Keratinocyte (primary cell): Measurements from ENCODE around the gene C1orf167.

ENCODE experiments used
- EZH2 ChIP-seq: IDR thresholded peaks from one replicate; pipeline ENCODE4 v1.6.1; 2012; ENCODE audit warnings: inconsistent platforms, mild to moderate bottlenecking, low read length, moderate library complexity
- TF ChIP-seq, protein P1 (sequence below), 3 experiments: IDR thresholded peaks in 1 of 3; conservative IDR thresholded peaks in 1 of 3; optimal IDR thresholded peaks in 1 of 3; 2 replicates in 2 of 3; 3 replicates in 1 of 3; pipeline versions ENCODE3 to v1.5.1; 2011; ENCODE audit warnings: low read length in 3 of 3, mild to moderate bottlenecking in 3 of 3, moderate library complexity in 2 of 3, control low read depth in 1 of 3, inconsistent platforms in 1 of 3; ENCODE audit not compliant: insufficient read depth in 2 of 3; ENCODE audit errors: extremely low read depth in 1 of 3

DNA sequence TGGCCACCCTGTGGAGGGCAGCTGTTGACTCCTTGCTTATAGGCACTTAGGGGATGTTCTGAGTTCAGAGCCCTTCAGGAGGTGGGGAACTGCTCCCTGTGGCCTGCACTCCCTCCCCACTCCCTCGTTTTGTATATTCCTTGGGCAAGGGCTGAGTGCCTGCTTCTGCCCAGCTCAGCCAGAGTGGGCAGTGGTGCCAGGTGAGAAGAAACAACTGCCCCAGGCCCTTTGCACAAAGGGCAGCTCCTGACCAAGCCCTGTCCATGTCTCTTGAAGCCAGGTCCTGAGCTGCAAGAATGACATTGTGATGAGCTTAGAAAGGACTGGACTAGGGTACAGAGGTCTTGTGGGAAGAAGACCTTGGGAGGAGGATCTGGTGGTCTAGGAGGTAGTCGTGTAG lies 23.9 kb upstream of the C1orf167 start:
- TF ChIP-seq, protein P1, sequence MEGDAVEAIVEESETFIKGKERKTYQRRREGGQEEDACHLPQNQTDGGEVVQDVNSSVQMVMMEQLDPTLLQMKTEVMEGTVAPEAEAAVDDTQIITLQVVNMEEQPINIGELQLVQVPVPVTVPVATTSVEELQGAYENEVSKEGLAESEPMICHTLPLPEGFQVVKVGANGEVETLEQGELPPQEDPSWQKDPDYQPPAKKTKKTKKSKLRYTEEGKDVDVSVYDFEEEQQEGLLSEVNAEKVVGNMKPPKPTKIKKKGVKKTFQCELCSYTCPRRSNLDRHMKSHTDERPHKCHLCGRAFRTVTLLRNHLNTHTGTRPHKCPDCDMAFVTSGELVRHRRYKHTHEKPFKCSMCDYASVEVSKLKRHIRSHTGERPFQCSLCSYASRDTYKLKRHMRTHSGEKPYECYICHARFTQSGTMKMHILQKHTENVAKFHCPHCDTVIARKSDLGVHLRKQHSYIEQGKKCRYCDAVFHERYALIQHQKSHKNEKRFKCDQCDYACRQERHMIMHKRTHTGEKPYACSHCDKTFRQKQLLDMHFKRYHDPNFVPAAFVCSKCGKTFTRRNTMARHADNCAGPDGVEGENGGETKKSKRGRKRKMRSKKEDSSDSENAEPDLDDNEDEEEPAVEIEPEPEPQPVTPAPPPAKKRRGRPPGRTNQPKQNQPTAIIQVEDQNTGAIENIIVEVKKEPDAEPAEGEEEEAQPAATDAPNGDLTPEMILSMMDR (optimal IDR thresholded peaks at IDR 0.05 in 1 of 3, IDR thresholded peaks at IDR 0.05 in 1 of 3, conservative IDR thresholded peaks at IDR 0.05 in 1 of 3; ENCODE audit: extremely low read depth in 1 of 3, insufficient read depth in 2 of 3, low read length in 3 of 3) = no peak
- TF ChIP-seq EZH2 = no peak
